HepG2 (cell line): Measurements from ENCODE around the gene CCDC57. TPM values are rescaled to one million over a fixed set of nuclear protein-coding genes. Genes with fewer than 3 reads are reported as not detected.
A peak's percentile ranks its signal among the peaks of the same experiment; 100 is the strongest.

Source experiments
- AHDC1 ChIP-seq: sonication (generic); formaldehyde crosslinking; IDR thresholded peaks from 2 replicates; pipeline ENCODE4 v1.5.1; 2020; ENCODE audit warnings: mild to moderate bottlenecking, missing genetic modification reagents, borderline replicate concordance
- ATAD3A ChIP-seq: sonication (generic); formaldehyde crosslinking; IDR thresholded peaks from 2 replicates; pipeline ENCODE4 v1.4.0; 2020; ENCODE audit warnings: missing genetic modification reagents
- BRD4 ChIP-seq: sonication (generic); formaldehyde crosslinking; IDR thresholded peaks from 2 replicates; pipeline ENCODE4 v1.4.0; 2020; ENCODE audit warnings: missing genetic modification reagents
- FOXA1 ChIP-seq, 2 experiments: fragments of 450-650 bp in 1 of 2; sonication (generic) in 1 of 2; formaldehyde crosslinking in 1 of 2; IDR thresholded peaks; 2 replicates each; pipeline versions ENCODE4 v1.4.0 to v1.6.1; 2016 to 2020; ENCODE audit warnings: missing genetic modification reagents in 1 of 2
- FOXK2 ChIP-seq: fragments of 450-650 bp; IDR thresholded peaks from 2 replicates; pipeline ENCODE4 v1.6.1; 2016
- FOXM1 ChIP-seq: sonication (generic); formaldehyde crosslinking; IDR thresholded peaks from 2 replicates; pipeline ENCODE4 v1.5.0; 2020; ENCODE audit warnings: missing genetic modification reagents
- KDM3A ChIP-seq: IDR thresholded peaks from 2 replicates; pipeline ENCODE4 v1.6.1; 2018; ENCODE audit warnings: low read depth, missing compliant biosample characterization
- MBNL3 ChIP-seq: fragments of 250-450 bp; sonication (Bioruptor Pico); conservative IDR thresholded peaks from 2 replicates; pipeline ENCODE4 v1.8.0; 2022; ENCODE audit warnings: mild to moderate bottlenecking, inconsistent platforms
- NFIC ChIP-seq: IDR thresholded peaks from 2 replicates; pipeline ENCODE4 v1.6.1; 2012; ENCODE audit warnings: mild to moderate bottlenecking, low read length, inconsistent platforms
- NFKB2 ChIP-seq: sonication (generic); formaldehyde crosslinking; IDR thresholded peaks from 2 replicates; pipeline ENCODE4 v1.4.0; 2020; ENCODE audit warnings: missing genetic modification reagents, borderline replicate concordance
- POLR2AphosphoS2 ChIP-seq: IDR thresholded peaks from 2 replicates; pipeline ENCODE4 v1.6.1; 2011; ENCODE audit warnings: low read depth, low read length, improper control_type of control experiment
- SAP130 ChIP-seq: IDR thresholded peaks from 2 replicates; pipeline ENCODE4 v1.6.1; 2016; ENCODE audit warnings: low read depth
- SETDB1 ChIP-seq: sonication (generic); formaldehyde crosslinking; IDR thresholded peaks from 2 replicates; pipeline ENCODE4 v1.5.1; 2020; ENCODE audit warnings: missing genetic modification reagents, mild to moderate bottlenecking, borderline replicate concordance
- SSRP1 ChIP-seq: IDR thresholded peaks from 2 replicates; pipeline ENCODE4 v1.6.1; 2016; ENCODE audit warnings: control low read depth
- STAG1 ChIP-seq: sonication (generic); formaldehyde crosslinking; IDR thresholded peaks from 2 replicates; pipeline ENCODE4 v1.4.0; 2020; ENCODE audit warnings: missing genetic modification reagents
- TBL1XR1 ChIP-seq: fragments of 150-350 bp; IDR thresholded peaks from 2 replicates; pipeline ENCODE4 v1.6.1; 2014; ENCODE audit warnings: borderline replicate concordance, low read length; ENCODE audit not compliant: partially characterized antibody
- TCF7L2 ChIP-seq: IDR thresholded peaks from 2 replicates; pipeline ENCODE4 v1.6.1; 2011; ENCODE audit warnings: mild to moderate bottlenecking, low read depth, low read length, moderate library complexity
- THAP9 ChIP-seq: sonication (generic); formaldehyde crosslinking; IDR thresholded peaks from 2 replicates; pipeline ENCODE4; 2020; ENCODE audit warnings: missing genetic modification reagents, mild to moderate bottlenecking, borderline replicate concordance
- ZFAT ChIP-seq: sonication (generic); formaldehyde crosslinking; conservative IDR thresholded peaks from 2 replicates; pipeline ENCODE4 v1.8.1; 2023; ENCODE audit warnings: missing genetic modification reagents, inconsistent platforms
- ZFP41 ChIP-seq: sonication (generic); formaldehyde crosslinking; IDR thresholded peaks from 2 replicates; pipeline ENCODE4 v1.4.0; 2020; ENCODE audit warnings: mild to moderate bottlenecking, missing genetic modification reagents, borderline replicate concordance
- ZNF205 ChIP-seq: IDR thresholded peaks from 2 replicates; pipeline ENCODE4 v1.6.1; 2018; ENCODE audit warnings: missing biosample characterization, missing genetic modification reagents
- ZNF33B ChIP-seq: sonication (generic); formaldehyde crosslinking; IDR thresholded peaks from 2 replicates; pipeline ENCODE4 v1.5.1; 2020; ENCODE audit warnings: mild to moderate bottlenecking, missing genetic modification reagents
- ZNF354B ChIP-seq: sonication (generic); formaldehyde crosslinking; IDR thresholded peaks from 2 replicates; pipeline ENCODE4 v1.8.0; 2022; ENCODE audit warnings: mild to moderate bottlenecking, missing genetic modification reagents
- ZNF501 ChIP-seq: sonication (generic); formaldehyde crosslinking; IDR thresholded peaks from 2 replicates; pipeline ENCODE4 v1.5.1; 2020; ENCODE audit warnings: mild to moderate bottlenecking, moderate library complexity, missing genetic modification reagents
- polyA plus RNA-seq, 8 experiments: library from polyadenylated mRNA; depleted of rRNA in 3 of 8; stranded (reverse) in 7 of 8; unstranded in 1 of 8; fragments of >200 nt; fragmentation: Illumina TruSeq in 4 of 8; extraction: Trizol in 4 of 8; gene quantifications; 2 replicates each; pipeline versions ENCODE4 v1.2.1 to v1.2.3, GENCODE V29; 2011 to 2016; ENCODE audit warnings: low read depth in 4 of 8, missing spikeins in 1 of 8, mixed read lengths in 1 of 8; ENCODE audit not compliant: insufficient read depth in 1 of 8
- total RNA-seq, 5 experiments: library from RNA; depleted of rRNA; stranded (reverse); fragments of >200 nt; fragmentation: Illumina TruSeq; extraction: Trizol; gene quantifications; 2 replicates each; pipeline ENCODE4 v1.2.3, GENCODE V29; 2016; ENCODE audit warnings: low read depth in 1 of 5

Gene CCDC57
- total and polyA plus RNA-seq, 2 of the 13 experiments (the other 11 are each of a cell fraction or from before 2014, with no cell fraction given), result 59.3 to 59.9 TPM

- no peak for TF ChIP-seq AHDC1 (CRISPR knock-in tag)
- TF ChIP-seq FOXK2, result no peak
- no peak for TF ChIP-seq POLR2AphosphoS2
- TF ChIP-seq ZNF205 (CRISPR knock-in tag), result 0 out of 2 replicates have a peak, but pooled peaks have one; percentile 30
- TF ChIP-seq SETDB1 (CRISPR knock-in tag), result no peak
- no peak for TF ChIP-seq ZFP41 (CRISPR knock-in tag)
- TF ChIP-seq NFIC, result no peak
- no peak for TF ChIP-seq THAP9 (CRISPR knock-in tag)
- no peak for TF ChIP-seq STAG1
- no peak for TF ChIP-seq ZNF354B (CRISPR knock-in tag)
- TF ChIP-seq MBNL3, result no peak
- TF ChIP-seq KDM3A (CRISPR knock-in tag), result 0 out of 2 replicates have a peak, but pooled peaks have one; percentile 20
- no peak for TF ChIP-seq TCF7L2
- TF ChIP-seq FOXM1 (CRISPR knock-in tag), result no peak
- TF ChIP-seq ATAD3A, result no peak
- TF ChIP-seq ZNF501 (CRISPR knock-in tag), result 0 out of 2 replicates have a peak, but pooled peaks have one; percentile 35
- no peak for TF ChIP-seq TBL1XR1
- TF ChIP-seq BRD4 (CRISPR knock-in tag), result 0 out of 2 replicates have a peak, but pooled peaks have one; percentile 42
- TF ChIP-seq SAP130, result peak; percentile 32; the same call in 1 of the 2 replicates
- no peak for TF ChIP-seq ZFAT (CRISPR knock-in tag)
- TF ChIP-seq NFKB2 (CRISPR knock-in tag), result peak; percentile 77; the same call in 1 of the 2 replicates
- no peak for TF ChIP-seq ZNF33B (CRISPR knock-in tag)
- 0 out of 2 replicates have a peak, but pooled peaks have one; percentile 67 for TF ChIP-seq SSRP1 (CRISPR knock-in tag)
- no peak for TF ChIP-seq FOXA1 (IDR thresholded peaks at IDR 0.05)
- no peak for TF ChIP-seq FOXA1 (CRISPR knock-in tag; IDR thresholded peaks at IDR 0.05)
These were observed 113.5 kb downstream of the CCDC57 start (continued) for GRCh38 chr17:82098939-82099763.
